Measurements from ENCODE around the gene HDAC4.

DNA sequence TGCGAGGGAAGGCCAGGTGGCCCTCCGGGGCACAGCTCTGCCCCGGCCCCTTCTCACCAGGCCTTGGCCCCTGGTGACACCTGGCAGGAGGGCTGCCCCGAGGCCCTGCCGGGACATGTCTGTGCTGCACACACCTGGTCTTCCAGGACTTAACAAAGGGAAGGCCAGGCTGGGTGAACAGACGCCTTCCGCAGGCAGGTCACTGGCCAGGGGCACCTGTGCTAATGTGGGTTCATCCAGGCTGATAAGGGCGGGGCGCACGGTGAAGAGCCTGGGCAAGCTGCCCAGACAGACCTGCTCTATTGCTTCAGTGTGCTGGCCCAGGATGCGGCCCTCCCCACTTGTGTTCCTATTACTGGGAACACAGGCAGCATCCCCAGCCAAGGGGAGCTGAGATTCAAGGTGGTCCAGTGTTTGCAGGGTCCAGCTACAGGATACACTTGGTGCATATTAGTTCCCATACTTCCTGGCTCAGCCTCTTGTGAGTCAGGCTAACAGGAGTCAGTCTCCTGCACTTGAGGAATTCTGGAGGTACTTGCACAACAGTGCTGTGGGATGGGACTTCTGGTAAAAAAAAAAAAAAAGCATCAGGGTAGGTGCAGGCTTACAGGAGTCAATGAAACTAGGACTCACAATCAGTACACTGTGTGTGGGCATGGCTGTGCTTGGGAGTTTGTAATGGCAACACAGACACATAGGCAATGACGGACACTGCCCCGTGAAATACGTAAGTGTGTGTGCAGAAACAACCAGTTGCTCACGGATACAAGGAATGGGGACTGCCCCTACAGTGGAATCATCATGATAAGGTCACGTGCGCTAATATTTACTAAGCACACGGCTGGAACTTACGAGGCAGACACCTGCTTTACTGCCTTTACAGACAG is 291.5 kb downstream of the HDAC4 start:
- TF ChIP-seq, protein P1, sequence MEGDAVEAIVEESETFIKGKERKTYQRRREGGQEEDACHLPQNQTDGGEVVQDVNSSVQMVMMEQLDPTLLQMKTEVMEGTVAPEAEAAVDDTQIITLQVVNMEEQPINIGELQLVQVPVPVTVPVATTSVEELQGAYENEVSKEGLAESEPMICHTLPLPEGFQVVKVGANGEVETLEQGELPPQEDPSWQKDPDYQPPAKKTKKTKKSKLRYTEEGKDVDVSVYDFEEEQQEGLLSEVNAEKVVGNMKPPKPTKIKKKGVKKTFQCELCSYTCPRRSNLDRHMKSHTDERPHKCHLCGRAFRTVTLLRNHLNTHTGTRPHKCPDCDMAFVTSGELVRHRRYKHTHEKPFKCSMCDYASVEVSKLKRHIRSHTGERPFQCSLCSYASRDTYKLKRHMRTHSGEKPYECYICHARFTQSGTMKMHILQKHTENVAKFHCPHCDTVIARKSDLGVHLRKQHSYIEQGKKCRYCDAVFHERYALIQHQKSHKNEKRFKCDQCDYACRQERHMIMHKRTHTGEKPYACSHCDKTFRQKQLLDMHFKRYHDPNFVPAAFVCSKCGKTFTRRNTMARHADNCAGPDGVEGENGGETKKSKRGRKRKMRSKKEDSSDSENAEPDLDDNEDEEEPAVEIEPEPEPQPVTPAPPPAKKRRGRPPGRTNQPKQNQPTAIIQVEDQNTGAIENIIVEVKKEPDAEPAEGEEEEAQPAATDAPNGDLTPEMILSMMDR (IDR thresholded peaks at IDR 0.05): no peak
- no peak for TF ChIP-seq EZH2 (IDR thresholded peaks at IDR 0.05; ENCODE audit: borderline replicate concordance, insufficient read depth, low read depth, low read length, poor library complexity, severe bottlenecking)
